GM19324 (cell line): Measurements from ENCODE around the gene RABGGTA.
"Not testable (repeated sequence)": the region's sequence is repeated elsewhere in the genome, so short reads cannot be mapped to it uniquely, and the experiment has no call there.

Experiments
- ATAC-seq: cut with Tn5 transposase; IDR thresholded peaks from one replicate; pipeline ENCODE4 v1.9.1; 2021; ENCODE audit warnings: mild to moderate bottlenecking, moderate library complexity; ENCODE audit not compliant: unreplicated experiment, low FRiP score

RABGGTA gene

DNA sequence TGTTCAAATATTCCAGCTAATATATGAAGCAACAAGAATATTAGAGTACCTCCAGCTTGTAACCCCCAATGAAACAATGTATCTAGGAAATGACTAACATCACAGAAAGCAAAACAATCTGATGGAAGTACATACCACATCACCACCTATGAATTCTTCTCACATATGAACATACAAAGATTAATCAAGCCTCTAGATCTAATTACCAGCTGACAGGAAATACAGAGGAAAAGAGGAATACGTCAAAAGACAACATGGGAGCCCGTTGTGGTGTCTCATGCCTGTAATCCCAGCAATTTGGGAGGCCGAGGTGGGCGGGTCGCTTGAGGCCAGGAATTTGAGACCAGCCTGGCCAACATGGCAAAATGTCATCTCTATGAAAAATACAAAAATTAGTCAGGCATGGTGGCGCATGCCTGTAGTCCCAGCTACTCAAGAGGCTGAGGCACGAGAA, 46.8 kb downstream of the RABGGTA start:
- ATAC-seq, result no peak

DNA sequence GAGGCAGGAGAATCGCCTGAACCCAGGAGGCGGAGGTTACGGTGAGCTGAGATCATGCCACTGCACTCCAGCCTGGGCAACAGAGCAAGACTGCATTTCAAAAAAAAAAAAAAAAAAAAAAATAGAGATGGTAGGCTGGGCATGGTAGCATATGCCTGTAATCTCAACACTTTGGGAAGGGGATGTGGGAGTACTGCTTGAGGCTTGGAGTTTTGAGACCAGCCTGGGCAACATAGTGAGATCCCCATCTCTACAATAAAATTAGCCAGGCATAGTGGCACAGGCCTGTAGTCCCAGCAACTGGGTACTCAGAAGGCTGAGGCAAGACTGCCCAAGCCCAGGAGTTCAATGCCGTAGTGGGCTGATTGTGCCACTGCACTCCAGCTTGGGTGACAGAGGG, 48.4 kb downstream of the RABGGTA start:
- ATAC-seq, result not testable (repeated sequence)

DNA sequence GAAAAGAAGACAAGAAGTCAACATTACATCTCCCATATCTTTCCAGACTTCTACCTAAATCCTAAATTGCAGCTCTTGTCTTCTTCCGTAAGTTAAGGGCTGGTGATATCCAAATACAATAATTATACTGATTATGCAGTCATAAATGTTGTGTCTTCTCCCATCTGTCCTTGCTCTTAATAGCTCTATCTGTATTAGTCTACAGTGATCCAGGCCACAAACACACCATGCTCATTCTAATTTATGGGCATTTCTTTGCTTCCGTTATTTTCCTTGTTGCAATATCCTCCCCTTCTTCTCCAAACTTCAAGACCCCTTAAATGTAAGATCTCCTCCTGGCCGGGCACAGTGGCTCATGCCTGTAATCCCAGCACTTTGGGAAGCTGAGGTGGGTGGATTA, 51.9 kb downstream of the RABGGTA start:
- no peak for ATAC-seq

DNA sequence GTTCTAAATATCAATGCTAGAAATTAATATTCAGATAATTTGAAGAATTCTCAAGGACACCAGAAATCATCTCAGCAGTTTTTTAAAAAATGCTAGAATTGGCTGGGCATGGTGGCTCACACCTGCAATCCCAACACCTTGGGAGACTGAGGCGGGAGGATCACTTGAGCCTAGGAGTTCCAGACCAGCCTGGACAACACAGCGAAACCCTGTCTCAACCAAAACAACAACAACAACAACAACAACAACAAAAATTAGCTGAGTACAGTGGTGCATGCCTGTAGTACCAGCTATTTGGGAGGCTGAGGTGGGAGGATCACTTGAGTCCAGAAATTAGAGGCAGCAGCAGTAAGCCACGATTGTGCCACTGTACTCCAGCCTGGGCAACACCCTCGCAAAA, 52.3 kb downstream of the RABGGTA start:
- ATAC-seq, result no peak

DNA sequence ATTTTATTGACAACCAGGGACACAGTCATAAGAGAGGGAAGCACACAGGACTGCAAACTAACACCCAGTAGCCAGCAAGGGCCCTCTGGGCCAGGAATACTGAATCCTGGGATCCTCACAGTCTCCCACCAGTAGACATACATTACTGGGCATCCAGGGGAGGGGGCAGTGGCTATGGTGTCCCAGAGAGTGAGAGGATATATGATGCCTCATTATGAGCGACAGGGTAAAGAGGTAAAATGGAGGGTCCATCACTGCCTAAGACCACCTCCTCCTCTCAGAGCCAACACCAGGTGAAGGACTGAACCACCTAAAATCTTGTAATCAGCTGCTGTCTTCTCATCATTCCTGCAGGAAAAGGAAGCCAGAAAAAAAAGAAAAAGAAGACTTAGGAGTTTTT, 54.5 kb downstream of the RABGGTA start:
- not testable (repeated sequence) for ATAC-seq

DNA sequence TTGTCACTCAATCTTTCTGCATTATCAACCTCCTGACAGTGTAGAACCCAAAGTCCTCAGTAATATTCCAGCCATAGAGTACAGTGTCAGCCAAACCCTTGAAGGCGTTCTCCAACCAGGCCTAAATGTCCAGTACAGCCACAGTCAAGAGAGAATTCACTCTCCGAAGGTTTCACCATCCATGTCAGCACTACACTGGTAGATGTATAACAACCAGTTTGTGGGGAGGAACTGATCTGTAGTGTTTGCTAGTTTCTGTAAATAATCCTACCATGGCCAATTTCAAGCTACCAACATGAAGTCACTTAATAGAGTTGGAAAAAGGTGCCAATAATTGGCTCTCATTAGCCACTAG, 55.1 kb downstream of the RABGGTA start:
- ATAC-seq, result no peak
